ENCODE data around the gene TRIM9.
"Not testable (repeated sequence)": the region's sequence is repeated elsewhere in the genome, so short reads cannot be mapped to it uniquely, and the experiment has no call there.

TRIM9 gene

GRCh38 chr14:50999726-51000125 lies 95.2 kb downstream of the TRIM9 start:
- DNase-seq = no peak

GRCh38 chr14:50998612-50999011 lies 96.3 kb downstream of the TRIM9 start:
- DNase-seq = no peak

GRCh38 chr14:50997712-50998111 lies 97.2 kb downstream of the TRIM9 start:
- no peak for DNase-seq

GRCh38 chr14:50994158-50994557 lies 100.7 kb downstream of the TRIM9 start:
- DNase-seq = not testable (repeated sequence)

GRCh38 chr14:50985859-50986331 lies 109.0 kb downstream of the TRIM9 start:
- no peak for DNase-seq

GRCh38 chr14:50985124-50985858 lies 109.6 kb downstream of the TRIM9 start:
- DNase-seq = no peak

GRCh38 chr14:50984036-50984710 lies 110.7 kb downstream of the TRIM9 start:
- no peak for DNase-seq

GRCh38 chr14:50979941-50980850 lies 114.7 kb downstream of the TRIM9 start:
- no peak for DNase-seq

GRCh38 chr14:50978888-50979287 lies 116.0 kb downstream of the TRIM9 start:
- no peak for DNase-seq

GRCh38 chr14:50978529-50978871 lies 116.4 kb downstream of the TRIM9 start:
- DNase-seq = no peak

GRCh38 chr14:50977863-50978528 lies 116.9 kb downstream of the TRIM9 start:
- DNase-seq = no peak

GRCh38 chr14:50974118-50974517 lies 120.8 kb downstream of the TRIM9 start:
- DNase-seq = no peak

- no peak for DNase-seq
Observed at GRCh38 chr14:50972734-50973133, 122.2 kb downstream of the TRIM9 start.

- DNase-seq = no peak
Observed at GRCh38 chr14:50970886-50971781, 123.8 kb downstream of the TRIM9 start.

GRCh38 chr14:50967790-50968189 lies 127.1 kb downstream of the TRIM9 start:
- DNase-seq = peak; percentile 27

- peak; percentile 77 for DNase-seq
Observed at GRCh38 chr14:50967103-50967502, 127.8 kb downstream of the TRIM9 start.

- peak; percentile 95 for DNase-seq
Observed at GRCh38 chr14:50964683-50965390, 130.1 kb downstream of the TRIM9 start.

- DNase-seq = no peak
Observed at GRCh38 chr14:50963919-50964318, 131.0 kb downstream of the TRIM9 start.

- DNase-seq = peak; percentile 95
Observed at GRCh38 chr14:50961605-50962221, 133.2 kb downstream of the TRIM9 start.

GRCh38 chr14:50957296-50957695 lies 137.6 kb downstream of the TRIM9 start:
- peak; percentile 51 for DNase-seq

- DNase-seq = not testable (repeated sequence)
Observed at GRCh38 chr14:50956421-50956820, 138.5 kb downstream of the TRIM9 start.

Measured in fibroblast of skin of right quadriceps (primary cell).